GM19043 (cell line): ENCODE results near the gene PPDPF.

Source experiments
- ATAC-seq: cut with Tn5 transposase; IDR thresholded peaks from one replicate; pipeline ENCODE4 v1.9.1; 2021; ENCODE audit warnings: low read depth; ENCODE audit not compliant: unreplicated experiment

The PPDPF gene

GRCh38 chr20:63487116-63487764 is 33.3 kb upstream of the PPDPF start:
- ATAC-seq, result no peak

DNA sequence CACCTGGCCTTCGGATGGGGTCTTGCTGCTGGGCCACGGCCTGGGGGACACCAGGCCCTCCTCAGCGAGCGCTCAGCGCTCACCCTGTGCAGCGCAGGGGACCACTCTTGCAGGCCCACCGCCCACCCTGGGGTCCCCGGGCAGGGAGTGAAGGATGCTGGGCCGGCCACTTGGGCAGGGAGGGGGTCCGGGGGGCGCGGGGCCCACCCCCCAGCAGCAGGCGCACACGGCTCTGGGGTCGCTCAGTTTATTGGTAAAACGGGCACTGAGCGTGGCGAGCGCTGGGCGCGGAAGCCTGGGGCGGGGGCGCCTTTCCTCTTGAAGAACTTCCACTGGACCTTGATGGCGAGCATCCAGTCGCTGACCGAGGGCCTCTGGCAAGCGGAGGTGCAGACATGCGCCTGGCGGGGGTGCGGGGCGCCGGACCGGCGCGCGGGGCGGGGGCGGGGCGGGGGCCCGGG is 32.8 kb upstream of the PPDPF start:
- ATAC-seq, result no peak

DNA sequence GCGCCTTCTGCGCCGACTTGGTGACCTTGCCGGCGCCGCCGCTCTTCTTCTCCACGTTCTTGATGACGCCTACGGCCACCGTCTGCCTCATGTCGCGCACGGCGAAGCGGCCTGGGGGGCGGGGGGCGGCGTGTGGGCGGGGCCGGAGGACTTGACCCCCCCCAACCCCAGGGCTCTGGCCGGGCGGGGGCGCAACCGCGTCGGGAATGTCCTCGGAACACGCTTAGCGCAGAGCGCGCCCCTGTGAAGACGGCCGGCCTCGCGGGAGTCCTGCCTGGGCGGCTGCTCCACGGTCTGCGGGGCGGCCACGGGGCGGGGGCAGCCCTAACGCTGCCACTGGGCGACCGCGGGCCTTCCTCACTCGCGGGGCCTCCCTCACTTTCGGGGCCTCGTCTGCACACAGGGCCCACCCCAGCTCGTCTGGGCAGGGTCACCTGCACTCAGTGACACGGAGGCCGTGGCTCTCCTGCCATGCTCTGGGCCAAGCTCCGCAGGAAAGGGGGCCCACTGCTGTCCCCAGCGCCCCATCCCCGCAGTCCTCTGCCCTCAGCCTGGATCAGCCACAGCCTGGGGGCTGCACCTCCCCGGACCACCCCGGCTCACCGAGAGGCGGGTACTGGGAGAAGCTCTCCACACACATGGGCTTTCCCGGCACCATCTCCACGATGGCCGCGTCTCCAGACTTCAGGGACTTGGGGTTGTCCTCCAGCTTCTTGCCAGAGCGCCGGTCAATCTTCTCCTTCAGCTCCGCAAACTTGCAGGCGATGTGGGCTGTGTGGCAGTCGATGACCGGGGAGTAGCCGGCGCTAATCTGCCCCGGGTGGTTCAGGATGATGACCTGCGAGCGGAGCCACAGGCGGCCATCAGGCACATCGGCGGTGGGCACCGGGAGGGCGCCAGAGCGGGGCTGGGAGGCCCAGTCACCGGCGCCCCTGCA is 32.0 kb upstream of the PPDPF start:
- no peak for ATAC-seq

- ATAC-seq, result no peak
Observed at GRCh38 chr20:63490416-63490815, 30.1 kb upstream of the PPDPF start.

DNA sequence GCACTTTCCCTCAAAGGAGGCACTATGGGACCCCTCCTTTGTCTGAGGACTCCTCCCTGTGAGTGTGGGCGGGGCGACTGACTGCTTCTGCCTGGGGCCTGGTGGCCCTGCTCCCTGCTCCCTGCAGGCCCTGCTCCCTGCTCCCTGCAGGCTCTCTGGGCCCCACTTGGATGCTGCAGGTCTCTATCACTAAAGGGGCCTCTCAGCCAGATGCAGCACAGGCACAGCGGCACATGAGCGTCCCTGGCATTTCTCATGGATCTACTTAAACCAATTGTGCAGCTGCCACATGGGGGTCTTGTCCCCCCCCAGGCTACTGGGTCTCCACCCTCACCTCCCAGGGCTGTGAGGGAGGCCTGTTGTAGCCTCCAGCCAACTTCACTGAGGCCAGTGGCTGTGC is 29.5 kb upstream of the PPDPF start:
- ATAC-seq, result no peak

DNA sequence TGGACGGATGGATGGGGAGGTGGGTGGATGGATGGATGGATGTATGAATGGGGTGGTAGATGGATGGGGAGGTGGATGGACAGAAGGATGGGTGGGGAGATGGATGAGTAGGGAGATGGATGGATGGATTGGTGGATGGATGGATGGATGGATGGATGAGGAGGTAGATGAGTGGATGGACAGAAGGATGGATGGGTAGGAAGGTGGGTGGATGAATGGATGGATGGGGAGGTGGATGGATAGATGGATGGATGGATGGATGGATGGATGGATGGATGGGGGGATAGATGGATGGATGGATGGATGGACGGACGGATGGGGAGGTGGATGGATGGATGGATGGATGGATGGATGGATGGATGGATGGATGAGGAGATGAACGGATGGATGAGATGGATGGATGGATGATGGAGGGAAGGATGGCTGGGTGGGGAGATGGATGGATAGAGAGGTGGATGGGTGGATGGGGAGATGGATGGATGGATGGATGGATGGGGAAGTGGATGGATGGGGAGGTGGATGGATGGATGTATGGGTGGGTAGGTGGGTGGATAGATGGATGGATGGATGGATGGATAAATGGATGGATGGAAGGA is 28.8 kb upstream of the PPDPF start:
- ATAC-seq, result no peak

DNA sequence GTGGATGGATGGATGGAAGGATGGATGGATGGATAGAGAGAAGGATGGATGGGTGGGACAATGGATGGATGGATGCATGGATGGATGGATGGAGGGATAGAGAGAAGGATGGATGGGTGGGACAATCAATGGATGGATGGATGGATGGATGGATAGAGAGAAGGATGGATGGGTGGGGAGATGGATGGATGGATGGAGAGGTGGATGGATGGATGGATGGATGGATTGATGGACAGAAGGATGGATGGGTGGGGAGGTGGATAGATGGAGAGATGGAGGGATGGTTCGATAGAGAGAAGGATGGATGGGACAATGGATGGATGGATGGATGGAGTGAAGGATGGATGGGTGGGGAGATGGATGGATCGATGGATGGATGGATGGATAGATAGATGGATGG is 28.0 kb upstream of the PPDPF start:
- no peak for ATAC-seq

DNA sequence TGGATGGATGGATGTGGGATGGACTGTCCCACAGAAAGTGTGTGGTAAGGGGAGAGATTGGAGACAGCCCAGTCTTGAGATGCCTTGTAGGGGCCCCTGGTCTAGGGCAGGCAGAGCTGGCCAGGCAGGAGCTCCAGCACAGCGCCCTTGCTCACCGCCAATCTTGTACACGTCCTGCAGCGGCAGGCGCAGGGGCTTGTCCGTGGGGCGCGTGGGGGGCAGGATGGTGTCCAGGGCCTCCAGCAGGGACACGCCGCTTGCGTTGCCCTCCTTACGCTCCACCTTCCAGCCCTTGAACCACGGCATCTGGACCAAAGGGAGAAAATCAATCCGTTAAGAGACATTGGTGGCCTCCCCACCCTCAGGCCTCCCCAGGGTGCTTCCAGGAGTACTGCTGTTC is 27.6 kb upstream of the PPDPF start:
- ATAC-seq, result no peak

DNA sequence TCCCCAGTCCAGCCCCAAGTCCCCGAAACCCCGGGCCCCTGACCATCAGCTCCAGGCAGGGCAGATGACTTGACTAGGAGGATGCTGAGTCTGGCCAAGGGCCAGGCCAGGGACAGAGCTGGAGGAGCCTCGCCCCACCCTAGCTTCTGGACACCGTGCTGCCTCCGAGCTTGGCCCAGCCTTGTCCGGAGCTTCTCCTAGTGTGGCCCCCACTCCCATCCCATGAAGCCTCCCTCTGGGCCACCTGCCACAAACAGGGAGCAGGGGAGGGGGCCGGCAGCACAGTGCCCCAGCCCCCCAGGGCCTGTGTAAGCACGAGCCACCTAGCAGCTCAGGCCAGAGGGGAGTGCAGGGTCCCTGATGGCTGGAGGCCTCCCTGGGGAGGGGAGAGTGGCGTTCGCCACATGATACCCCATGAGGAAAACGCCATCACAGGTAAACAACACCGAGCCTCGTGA is 27.0 kb upstream of the PPDPF start:
- ATAC-seq, result no peak

GRCh38 chr20:63494084-63494419 is 26.5 kb upstream of the PPDPF start:
- ATAC-seq, result no peak

- no peak for ATAC-seq
Observed at GRCh38 chr20:63494420-63495166, 26.0 kb upstream of the PPDPF start.

- ATAC-seq, result no peak
Observed at GRCh38 chr20:63495167-63495720, 25.3 kb upstream of the PPDPF start.

DNA sequence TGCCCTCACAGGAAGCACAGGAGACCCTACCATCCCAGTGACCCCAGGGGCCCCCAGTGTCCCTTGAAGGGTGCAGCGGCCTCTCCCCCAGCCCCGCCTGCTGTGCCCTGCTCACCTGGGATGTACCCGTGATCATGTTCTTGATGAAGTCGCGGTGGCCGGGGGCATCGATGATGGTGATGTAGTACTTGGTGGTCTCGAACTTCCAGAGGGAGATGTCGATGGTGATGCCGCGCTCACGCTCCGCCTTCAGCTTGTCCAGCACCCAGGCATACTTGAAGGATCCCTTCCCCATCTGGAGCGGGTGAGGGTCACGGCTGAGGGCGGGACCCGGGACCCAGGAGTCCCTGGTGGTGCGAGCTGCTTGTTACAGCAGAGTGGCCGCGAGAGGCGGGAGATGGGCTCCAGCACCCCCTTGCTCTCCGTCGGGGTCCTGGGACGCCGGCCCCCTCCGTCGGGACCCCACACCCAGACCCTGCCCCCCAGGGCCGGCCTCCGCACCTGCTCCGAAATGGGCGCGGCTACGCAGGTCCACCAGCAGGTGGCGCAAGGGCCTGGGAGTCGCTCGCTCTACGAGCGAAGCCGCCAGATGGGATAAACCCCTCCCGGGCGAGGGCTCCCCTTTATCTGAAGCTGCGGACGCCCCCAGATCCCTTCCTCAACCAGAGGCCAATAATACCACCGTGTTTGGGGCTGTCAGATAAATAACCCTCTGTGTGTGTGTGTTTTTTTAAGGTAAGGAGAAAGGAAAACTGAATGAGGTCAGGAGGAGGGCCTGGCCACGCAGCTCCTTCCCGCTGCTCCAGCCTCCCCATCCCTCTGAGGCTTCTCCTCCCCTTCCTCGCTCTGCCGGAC is 24.6 kb upstream of the PPDPF start:
- no peak for ATAC-seq

GRCh38 chr20:63496596-63497120 is 23.9 kb upstream of the PPDPF start:
- ATAC-seq, result no peak

DNA sequence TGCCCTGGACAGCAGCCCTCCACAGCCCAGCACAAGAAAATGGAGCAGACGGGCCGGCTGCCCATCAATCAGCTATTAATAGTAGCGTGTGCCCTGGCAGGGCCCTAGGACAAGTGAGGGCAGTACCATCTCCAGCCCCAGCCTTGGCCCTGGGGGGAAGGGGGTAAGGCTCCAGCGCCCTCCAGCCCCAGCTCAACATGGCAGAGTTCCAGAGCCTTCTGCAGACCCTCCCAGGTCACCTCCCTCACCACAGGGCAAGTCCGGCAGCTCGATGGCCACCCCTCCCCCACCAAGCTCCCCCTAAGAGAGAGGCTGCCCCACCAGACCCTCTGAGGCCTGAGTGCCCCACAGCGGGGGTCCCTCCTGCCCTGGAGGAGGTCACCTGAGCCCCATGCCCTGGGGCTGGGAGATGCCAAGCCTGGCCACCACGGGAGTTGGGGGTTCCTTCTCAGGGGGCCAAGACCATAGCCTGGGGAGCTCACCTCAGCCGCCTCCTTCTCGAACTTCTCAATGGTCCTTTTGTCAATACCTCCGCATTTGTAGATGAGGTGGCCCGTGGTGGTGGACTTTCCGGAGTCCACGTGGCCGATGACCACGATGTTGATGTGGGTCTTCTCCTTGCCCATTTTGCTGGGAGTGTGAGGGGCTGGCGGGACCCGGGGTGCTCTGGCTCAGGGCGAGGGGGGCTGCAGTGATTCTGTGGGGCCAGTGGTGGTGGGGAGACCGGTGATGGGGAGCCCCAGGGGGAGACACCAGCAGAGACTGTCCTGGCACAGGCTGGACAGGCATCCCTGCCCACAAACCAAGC is 23.2 kb upstream of the PPDPF start:
- ATAC-seq, result no peak

- ATAC-seq, result no peak
Observed at GRCh38 chr20:63497946-63498935, 22.3 kb upstream of the PPDPF start.

- ATAC-seq, result no peak
Observed at GRCh38 chr20:63498960-63499337, 21.6 kb upstream of the PPDPF start, which contains the start of gene EEF1A2. TSS of gene EEF1A2 (minus strand) at chr20:63499083. CDS start at chr20:63497763, 1,320 bp downstream.
